Ishikawa (cell line): ENCODE measurements around the gene CBX5.

Experiments
- CEBPB ChIP-seq: IDR thresholded peaks from 2 replicates; pipeline ENCODE4 v1.6.1; 2012
- CREB1 ChIP-seq: IDR thresholded peaks from 2 replicates; pipeline ENCODE4 v1.6.1; 2012; ENCODE audit warnings: low read depth
- EGR1 ChIP-seq: IDR thresholded peaks from 2 replicates; pipeline ENCODE4 v1.6.1; 2012
- EP300 ChIP-seq: IDR thresholded peaks from 2 replicates; pipeline ENCODE4 v1.6.1; 2012; ENCODE audit warnings: borderline replicate concordance
- FOXM1 ChIP-seq: IDR thresholded peaks from 2 replicates; pipeline ENCODE4 v1.6.1; 2012; ENCODE audit warnings: low read depth, borderline replicate concordance
- RAD21 ChIP-seq: IDR thresholded peaks from 2 replicates; pipeline ENCODE4 v1.6.1; 2012; ENCODE audit warnings: low read depth
- TAF1 ChIP-seq: IDR thresholded peaks from 2 replicates; pipeline ENCODE4 v1.6.1; 2012; ENCODE audit warnings: low read depth, mild to moderate bottlenecking
- TEAD4 ChIP-seq: IDR thresholded peaks from 2 replicates; pipeline ENCODE4 v1.6.1; 2012
- YY1 ChIP-seq: IDR thresholded peaks from 2 replicates; pipeline ENCODE4 v1.6.1; 2012; ENCODE audit warnings: low read depth
- ZBTB7A ChIP-seq: IDR thresholded peaks from 2 replicates; pipeline ENCODE4 v1.6.1; 2012; ENCODE audit warnings: low read depth
- TF ChIP-seq, protein P1 (sequence below): IDR thresholded peaks from 2 replicates; pipeline ENCODE4 v1.6.1; 2012

DNA sequence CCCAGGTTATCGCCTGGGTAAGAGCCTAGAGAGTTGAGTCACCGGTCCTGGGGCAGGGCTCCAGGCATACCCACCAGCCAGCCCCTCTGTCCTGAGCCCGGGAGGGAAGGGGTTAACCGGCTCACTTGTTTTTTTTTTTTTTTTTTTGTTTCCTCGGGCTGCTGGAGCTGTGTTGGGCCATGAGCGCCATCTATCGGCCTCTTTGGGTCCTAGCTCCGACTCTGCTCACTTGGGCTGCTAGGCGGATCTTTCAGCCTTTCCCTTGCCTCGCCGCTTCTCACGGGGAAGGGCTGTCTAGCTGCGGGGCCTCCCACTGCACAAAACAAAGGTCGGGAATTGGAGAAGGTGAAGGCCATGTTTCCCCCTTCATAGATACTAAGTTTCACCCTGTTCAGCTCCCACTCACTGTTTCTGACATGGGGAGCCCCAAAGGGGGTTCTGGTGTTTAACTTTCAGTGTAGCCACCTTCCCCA is 88.3 kb downstream of the CBX5 start:
- TF ChIP-seq RAD21 (peak; percentile 95), ZBTB7A (no peak), CEBPB (no peak), TEAD4 (no peak), EGR1 (no peak), TAF1 (no peak), YY1 (0 out of 2 replicates have a peak, but pooled peaks have one; percentile 9), FOXM1 (no peak), EP300 (no peak), CREB1 (no peak)
- TF ChIP-seq, protein P1, sequence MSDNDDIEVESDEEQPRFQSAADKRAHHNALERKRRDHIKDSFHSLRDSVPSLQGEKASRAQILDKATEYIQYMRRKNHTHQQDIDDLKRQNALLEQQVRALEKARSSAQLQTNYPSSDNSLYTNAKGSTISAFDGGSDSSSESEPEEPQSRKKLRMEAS = peak; percentile 29; the same call in 1 of the 2 replicates
